Gastroesophageal sphincter (tissue), 2 donors: ENCODE results near the gene GPC3.

Source experiments
- EP300 ChIP-seq: sonication (generic); formaldehyde crosslinking; IDR thresholded peaks from one replicate; pipeline ENCODE4 v1.6.1; 2017; ENCODE audit warnings: antibody characterized with exemption, mild to moderate bottlenecking
- POLR2A ChIP-seq, 2 donors: fragments of 450-650 bp; IDR thresholded peaks; one replicate each; pipeline ENCODE4 v1.6.1; 2017; ENCODE audit warnings: antibody characterized with exemption in 2 of 2, mild to moderate bottlenecking in 2 of 2, moderate library complexity in 1 of 2
- POLR2AphosphoS5 ChIP-seq: sonication (generic); formaldehyde crosslinking; IDR thresholded peaks from one replicate; pipeline ENCODE4 v1.6.1; 2017; ENCODE audit warnings: antibody characterized with exemption

DNA sequence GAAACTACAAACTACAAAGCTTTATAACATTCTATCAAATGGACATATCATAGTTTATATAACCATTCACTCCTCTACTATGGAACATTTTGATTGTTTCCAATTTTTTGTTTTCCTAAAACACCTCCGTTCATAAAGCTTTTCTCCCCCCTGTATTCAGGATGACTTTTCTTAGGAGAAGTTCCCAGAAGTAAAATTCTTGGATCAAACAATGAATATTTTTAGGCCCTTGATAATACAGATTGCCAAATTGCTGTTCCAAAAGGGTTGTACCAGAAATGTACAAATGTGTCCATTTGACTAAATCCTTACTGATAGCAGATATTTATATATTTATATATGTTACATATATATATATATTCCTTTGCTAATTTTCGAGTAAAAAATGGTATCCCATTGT, 77.8 kb downstream of the GPC3 start:
- TF ChIP-seq POLR2A (IDR thresholded peaks at IDR 0.05), result no peak
- TF ChIP-seq EP300, result no peak
- TF ChIP-seq POLR2AphosphoS5, result no peak
